ENCODE results near the gene USP47.

Gene USP47

GRCh38 chr11:11841723-11842420 lies at the start of gene USP47:
Gene USP47 (plus strand): TSS chr11:11841972. CDS start chr11:11842186, 214 bp downstream.
- intact Hi-C loops (cut with micrococcal nuclease) = no loop called here
- no peak within 1 kb of the TSS for H3K27ac Mint-ChIP-seq
- H3K4me3 Mint-ChIP-seq = no peak within 1 kb of the TSS
- H3K4me1 Mint-ChIP-seq (ENCODE audit: low read depth) = no peaks in the 10 kb centered on the region
- H3K9me3 Mint-ChIP-seq = no peaks in the 10 kb centered on the region
- H3K36me3 Mint-ChIP-seq (ENCODE audit: low read depth) = no peaks in the 10 kb centered on the region
- peaks cover 2% of the 10 kb centered on the region for H3K27me3 Mint-ChIP-seq

GRCh38 chr11:11793073-11793472 lies 48.7 kb upstream of the USP47 start:
- H3K27me3 Mint-ChIP-seq = peaks cover 29% of the 10 kb centered on the region

GRCh38 chr11:11798586-11799438 lies 43.0 kb upstream of the USP47 start:
- Mint-ChIP-seq H3K27ac (no peak overlapping the region), H3K4me1 (ENCODE audit: low read depth) (no peaks in the 10 kb centered on the region), H3K36me3 (ENCODE audit: low read depth) (no peaks in the 10 kb centered on the region), H3K9me3 (no peaks in the 10 kb centered on the region), H3K4me3 (no peak overlapping the region), H3K27me3 (peaks cover 28% of the 10 kb centered on the region)
- intact Hi-C loops (cut with micrococcal nuclease) = loop anchor here (1.0 to 10.0 kb wide), 4 partner anchors 50 to 1096 kb away; no protein-coding TSS in a partner anchor

More at GRCh38 chr11:11793073-11793472, 48.7 kb upstream of the USP47 start:
- Mint-ChIP-seq H3K4me1 (ENCODE audit: low read depth) (no peaks in the 10 kb centered on the region), H3K27ac (no peak overlapping the region), H3K4me3 (no peak overlapping the region), H3K36me3 (ENCODE audit: low read depth) (no peaks in the 10 kb centered on the region), H3K9me3 (no peaks in the 10 kb centered on the region)
- intact Hi-C loops (cut with micrococcal nuclease) = loop anchor here (10.0 kb wide), 1 partner anchor 1102 kb away; no protein-coding TSS in a partner anchor

- Mint-ChIP-seq H3K27ac (no peak overlapping the region), H3K4me3 (no peak overlapping the region), H3K36me3 (ENCODE audit: low read depth) (no peaks in the 10 kb centered on the region), H3K27me3 (peaks cover 8% of the 10 kb centered on the region), H3K9me3 (no peaks in the 10 kb centered on the region), H3K4me1 (ENCODE audit: low read depth) (no peaks in the 10 kb centered on the region)
- intact Hi-C loops (cut with micrococcal nuclease) = no loop called here
These were observed 36.5 kb upstream of the USP47 start for GRCh38 chr11:11805228-11805627.

GRCh38 chr11:11806074-11806473 lies 35.7 kb upstream of the USP47 start:
- Mint-ChIP-seq H3K9me3 (no peaks in the 10 kb centered on the region), H3K36me3 (ENCODE audit: low read depth) (no peaks in the 10 kb centered on the region)

GRCh38 chr11:11806586-11806985 lies 35.2 kb upstream of the USP47 start:
- Mint-ChIP-seq H3K4me3 (no peak overlapping the region), H3K9me3 (no peaks in the 10 kb centered on the region), H3K36me3 (ENCODE audit: low read depth) (no peaks in the 10 kb centered on the region), H3K27ac (no peak overlapping the region), H3K4me1 (ENCODE audit: low read depth) (no peaks in the 10 kb centered on the region), H3K27me3 (peaks cover 11% of the 10 kb centered on the region)
- intact Hi-C loops (cut with micrococcal nuclease) = no loop called here

More at GRCh38 chr11:11806074-11806473, 35.7 kb upstream of the USP47 start:
- H3K4me3 Mint-ChIP-seq = no peak overlapping the region
- H3K27me3 Mint-ChIP-seq = peaks cover 11% of the 10 kb centered on the region
- no peak overlapping the region for H3K27ac Mint-ChIP-seq
- intact Hi-C loops (cut with micrococcal nuclease) = no loop called here
- H3K4me1 Mint-ChIP-seq (ENCODE audit: low read depth) = no peaks in the 10 kb centered on the region

GRCh38 chr11:11807811-11808782 lies 33.7 kb upstream of the USP47 start:
- Mint-ChIP-seq H3K9me3 (no peaks in the 10 kb centered on the region), H3K4me1 (ENCODE audit: low read depth) (no peaks in the 10 kb centered on the region), H3K27me3 (peaks cover 10% of the 10 kb centered on the region), H3K27ac (no peak overlapping the region), H3K36me3 (ENCODE audit: low read depth) (no peaks in the 10 kb centered on the region), H3K4me3 (no peak overlapping the region)
- intact Hi-C loops (cut with micrococcal nuclease) = no loop called here

GRCh38 chr11:11808992-11809615 lies 32.7 kb upstream of the USP47 start:
- Mint-ChIP-seq H3K27ac (no peak overlapping the region), H3K4me1 (ENCODE audit: low read depth) (no peaks in the 10 kb centered on the region), H3K27me3 (peaks cover 10% of the 10 kb centered on the region), H3K36me3 (ENCODE audit: low read depth) (no peaks in the 10 kb centered on the region), H3K4me3 (no peak overlapping the region), H3K9me3 (no peaks in the 10 kb centered on the region)
- intact Hi-C loops (cut with micrococcal nuclease) = no loop called here

GRCh38 chr11:11810764-11811726 lies 30.7 kb upstream of the USP47 start:
- no peaks in the 10 kb centered on the region for H3K9me3 Mint-ChIP-seq
- no peak overlapping the region for H3K27ac Mint-ChIP-seq
- H3K36me3 Mint-ChIP-seq (ENCODE audit: low read depth) = no peaks in the 10 kb centered on the region
- H3K4me1 Mint-ChIP-seq (ENCODE audit: low read depth) = no peaks in the 10 kb centered on the region
- peaks cover 5% of the 10 kb centered on the region for H3K27me3 Mint-ChIP-seq
- intact Hi-C loops (cut with micrococcal nuclease) = no loop called here
- H3K4me3 Mint-ChIP-seq = no peak overlapping the region

- intact Hi-C loops (cut with micrococcal nuclease) = no loop called here
- H3K4me3 Mint-ChIP-seq = no peak overlapping the region
- H3K4me1 Mint-ChIP-seq (ENCODE audit: low read depth) = peaks cover 6% of the 10 kb centered on the region
- no peaks in the 10 kb centered on the region for H3K9me3 Mint-ChIP-seq
- no peaks in the 10 kb centered on the region for H3K36me3 Mint-ChIP-seq (ENCODE audit: low read depth)
- no peak overlapping the region for H3K27ac Mint-ChIP-seq
- peaks cover 7% of the 10 kb centered on the region for H3K27me3 Mint-ChIP-seq
These were observed 28.3 kb upstream of the USP47 start for GRCh38 chr11:11813288-11813962.

GRCh38 chr11:11814614-11815452 lies 26.9 kb upstream of the USP47 start:
- Mint-ChIP-seq H3K4me3 (no peak overlapping the region), H3K9me3 (no peaks in the 10 kb centered on the region), H3K27ac (no peak overlapping the region), H3K27me3 (peaks cover 10% of the 10 kb centered on the region), H3K36me3 (ENCODE audit: low read depth) (no peaks in the 10 kb centered on the region), H3K4me1 (ENCODE audit: low read depth) (peaks cover 6% of the 10 kb centered on the region)
- intact Hi-C loops (cut with micrococcal nuclease) = no loop called here
